Hindlimb muscle (tissue), 1 donor: ENCODE data around the gene COPS4. TPM values are rescaled to one million over a fixed set of nuclear protein-coding genes. Genes with fewer than 3 reads are reported as not detected.

Source experiments
- polyA plus RNA-seq: library from polyadenylated mRNA; unstranded; fragments of 120-200 nt; gene quantifications from one replicate; pipeline ENCODE4 v1.2.1, GENCODE V29; 2013; ENCODE audit not compliant: insufficient read length

COPS4 gene
- polyA plus RNA-seq, 1 donor, result 50.7 TPM

Other genes with a start within 250 kb of the COPS4 start
- 9.9 TPM for gene SCD5, start 236.4 kb upstream of the COPS4 start, polyA plus RNA-seq
- gene SEC31A, start 144.0 kb upstream of the COPS4 start, polyA plus RNA-seq, result 161 TPM
- 7.8 TPM for gene THAP9, start 134.4 kb upstream of the COPS4 start, polyA plus RNA-seq
- 7.8 TPM for gene LIN54, start 24.4 kb upstream of the COPS4 start, polyA plus RNA-seq
- gene PLAC8, start 79.5 kb downstream of the COPS4 start, polyA plus RNA-seq, result 1.1 TPM
- 8.2 TPM for gene COQ2, start 249.6 kb downstream of the COPS4 start, polyA plus RNA-seq